Hematopoietic multipotent progenitor cell (in vitro differentiated cells): ENCODE results near the gene EIF5AL1. TPM values are rescaled to one million over a fixed set of nuclear protein-coding genes. Genes with fewer than 3 reads are reported as not detected.
"Not testable (repeated sequence)": the region's sequence is repeated elsewhere in the genome, so short reads cannot be mapped to it uniquely, and the experiment has no call there.

Source experiments
- DNase-seq, 3 donors: peaks; one replicate each; pipeline ENCODE4 v3.0.0-alpha.2; 2011 to 2015; ENCODE audit warnings: low read depth in 2 of 3, low spot score in 2 of 3
- small RNA-seq: library from RNA; depleted of rRNA; stranded (forward); fragments of <200 nt; gene quantifications from one replicate; pipeline ENCODE3, GENCODE V24; 2012
- total RNA-seq: library from RNA; depleted of rRNA; stranded (reverse); fragments of >200 nt; gene quantifications from one replicate; pipeline ENCODE4 v1.2.3, GENCODE V29; 2012

The EIF5AL1 gene
- total RNA-seq, 1 donor = 0.27 TPM

- DNase-seq = no peak
These were observed 43.3 kb downstream of the EIF5AL1 start for GRCh38 chr10:79555354-79556309.

DNA sequence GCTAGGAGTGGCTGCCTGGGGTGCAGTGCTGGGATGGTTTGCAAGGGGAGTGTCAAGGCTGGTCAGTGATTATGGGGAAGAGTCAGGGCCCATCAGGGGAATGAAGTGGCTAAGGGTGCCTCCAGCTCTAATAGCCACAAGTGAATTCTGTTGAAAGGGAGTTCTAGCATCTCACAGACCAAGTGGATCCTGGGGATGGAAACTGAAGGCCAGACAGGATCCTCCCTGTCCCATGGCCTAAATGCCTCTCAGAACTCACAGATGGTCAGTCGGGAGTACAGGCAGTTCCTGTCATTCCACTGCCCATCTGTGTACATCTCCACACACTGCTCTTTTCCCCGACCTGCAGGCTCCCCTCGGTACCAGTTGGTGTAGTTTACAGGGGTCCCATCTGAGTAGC, 44.6 kb downstream of the EIF5AL1 start:
- DNase-seq = not testable (repeated sequence)

- DNase-seq = no peak
These were observed 47.4 kb downstream of the EIF5AL1 start for GRCh38 chr10:79559726-79560125.

DNA sequence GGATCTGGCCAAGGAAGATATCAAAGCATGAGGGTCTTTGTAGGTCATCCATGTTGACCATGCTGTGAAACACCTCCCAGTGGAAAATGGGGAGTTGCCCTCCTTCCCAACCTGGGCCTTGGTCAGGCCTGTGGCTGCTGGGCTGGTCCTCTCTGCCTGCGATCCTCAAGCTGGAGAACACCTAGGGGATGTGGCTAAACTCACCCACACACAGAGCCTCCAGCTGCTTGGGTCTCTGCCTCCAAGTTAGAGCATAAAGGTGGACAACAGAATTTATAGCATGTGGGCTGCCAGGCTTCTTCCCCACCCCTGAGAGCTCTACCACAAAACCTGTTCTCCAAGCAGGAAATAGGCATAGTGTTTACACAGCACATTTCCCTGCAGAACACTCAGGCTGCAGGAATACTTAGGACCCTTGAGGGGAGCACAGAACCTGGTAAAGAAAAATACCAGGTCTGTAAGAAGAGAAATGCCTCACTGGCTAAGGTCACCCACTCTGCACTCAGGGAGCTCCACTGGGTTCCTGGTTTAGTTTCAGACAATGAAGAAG, 47.9 kb downstream of the EIF5AL1 start, which contains the start of gene SFTPA2:
Gene SFTPA2 (minus strand): TSS at position 248 of the 550 bp plus-strand sequence. CDS start 924 bp downstream, outside the sequence.
- DNase-seq = no peak

GRCh38 chr10:79561257-79561656, 48.9 kb downstream of the EIF5AL1 start:
- no peak for DNase-seq

- DNase-seq = peak in 2 of 3 donors; percentile 59 to 79
These were observed 49.9 kb downstream of the EIF5AL1 start for GRCh38 chr10:79562135-79562756.

DNA sequence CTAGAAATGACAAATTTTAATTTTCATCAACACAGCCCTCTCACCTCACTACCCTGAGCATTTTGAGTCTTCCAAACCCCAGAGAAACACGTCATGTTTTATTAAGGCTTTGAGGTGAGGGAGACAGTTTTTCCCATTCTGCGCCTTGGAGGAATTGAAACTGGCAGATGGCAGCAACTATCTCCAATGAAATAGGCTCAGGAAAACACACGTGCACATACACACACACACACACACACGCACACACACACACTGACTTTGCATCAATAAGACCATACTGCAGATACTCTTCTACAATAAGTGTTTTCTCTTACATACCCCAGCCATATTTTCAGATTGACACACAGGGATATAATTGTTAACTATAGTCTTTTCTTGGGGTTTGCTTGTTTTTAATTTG, 51.1 kb downstream of the EIF5AL1 start:
- DNase-seq = no peak

Small RNA genes lying within 50 kb of the gene (small RNA-seq; reads per million reads assigned to genes)
- gene BX248123.2 = not detected
- gene RPS12P18 = not detected

Other genes with a start within 250 kb of the EIF5AL1 start
- 38.8 TPM for gene PPIF, start 165.1 kb upstream of the EIF5AL1 start, total RNA-seq
- 2.2 TPM for gene ZCCHC24, start 66.9 kb upstream of the EIF5AL1 start, total RNA-seq
- not detected for gene SFTPA2, start 47.9 kb downstream of the EIF5AL1 start, total RNA-seq
- not detected for gene SFTPA1, start 98.4 kb downstream of the EIF5AL1 start, total RNA-seq
- 1.6 TPM for gene NUTM2B, start 190.7 kb downstream of the EIF5AL1 start, total RNA-seq